Muscle of back (tissue), 11 donors: Measurements from ENCODE around the gene AKR7A2. TPM values are rescaled to one million over a fixed set of nuclear protein-coding genes. Genes with fewer than 3 reads are reported as not detected.
"Not testable (repeated sequence)": the region's sequence is repeated elsewhere in the genome, so short reads cannot be mapped to it uniquely, and the experiment has no call there.

Experiments
- DNase-seq, 3 donors: peaks; one replicate each; pipeline versions ENCODE4 v3.0.0 to v3.0.0-alpha.2; 2013
- polyA plus RNA-seq, 10 donors: library from polyadenylated mRNA; unstranded; fragments of 120-200 nt; gene quantifications; one replicate each; pipeline ENCODE4 v1.2.1, GENCODE V29; 2013; ENCODE audit not compliant: insufficient read length in 10 of 10

AKR7A2 gene
- polyA plus RNA-seq, 10 donors = 35.3 to 51.0 (median 42.6) TPM

DNA sequence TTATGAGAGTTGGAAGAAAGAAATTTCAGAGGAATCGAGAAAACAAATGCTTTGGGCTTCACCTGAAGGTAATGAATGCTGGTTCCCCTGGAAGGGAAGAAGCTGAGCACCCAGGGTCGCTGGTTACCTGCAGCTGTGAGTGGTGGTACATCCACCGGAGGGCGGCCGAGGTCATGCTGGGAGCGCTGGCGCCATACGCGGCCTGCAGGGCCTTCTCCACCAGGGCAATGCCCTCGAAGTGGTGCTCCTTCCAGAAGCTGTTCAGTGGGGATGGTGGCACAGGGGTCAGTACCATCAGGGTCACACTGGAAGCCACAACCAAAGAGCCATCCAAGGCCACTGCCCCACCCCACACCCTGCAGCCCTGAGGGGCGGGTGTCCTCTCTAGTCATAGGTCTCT lies 43.5 kb downstream of the AKR7A2 start:
- no peak for DNase-seq

GRCh38 chr1:19262744-19263143 lies 49.2 kb downstream of the AKR7A2 start:
- DNase-seq = no peak

DNA sequence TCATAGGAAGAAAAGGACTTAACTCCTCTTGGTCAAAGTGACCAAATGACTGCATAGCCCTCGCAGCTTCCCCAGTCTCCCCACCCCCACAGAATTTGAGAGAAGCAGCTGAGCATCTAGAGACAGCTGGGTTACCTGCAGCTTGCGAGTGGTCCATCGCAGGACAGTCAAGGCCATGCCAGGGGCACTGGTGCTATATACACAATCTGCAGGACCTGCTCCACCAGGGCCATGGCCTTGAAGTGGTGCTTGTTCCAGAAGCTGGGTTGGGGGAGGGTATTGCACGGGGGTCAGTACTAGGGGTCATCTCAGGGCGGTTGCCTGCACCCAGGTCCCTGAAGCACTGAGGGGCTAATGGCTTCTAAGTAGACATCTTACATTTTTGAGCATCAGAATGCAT lies 49.9 kb downstream of the AKR7A2 start:
- no peak for DNase-seq

- DNase-seq = peak; percentile 23 to 73 (median 49)
Observed at GRCh38 chr1:19260211-19261138, 51.5 kb downstream of the AKR7A2 start.

DNA sequence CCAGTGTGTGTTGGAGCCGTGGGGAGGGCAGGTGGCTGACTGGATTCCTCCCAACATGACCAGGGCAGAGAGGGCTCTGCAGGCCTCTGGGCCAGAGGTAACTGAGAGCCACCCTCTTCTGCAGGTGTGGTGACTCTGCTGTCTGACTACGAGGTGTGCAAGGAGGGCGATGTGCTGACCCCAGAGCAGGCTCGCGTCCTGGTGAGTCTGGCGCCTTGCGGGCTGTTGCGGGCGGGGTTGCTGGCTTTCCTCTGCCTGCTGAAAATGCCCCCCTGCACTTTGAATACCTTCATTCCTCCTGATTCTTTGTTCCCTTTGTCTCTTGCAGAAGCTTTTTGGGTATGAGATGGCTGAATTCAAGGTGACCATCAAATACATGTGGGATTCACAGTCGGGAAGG lies 53.6 kb downstream of the AKR7A2 start:
- DNase-seq = no peak

- no peak for DNase-seq
Observed at GRCh38 chr1:19257178-19257914, 54.6 kb downstream of the AKR7A2 start.

DNA sequence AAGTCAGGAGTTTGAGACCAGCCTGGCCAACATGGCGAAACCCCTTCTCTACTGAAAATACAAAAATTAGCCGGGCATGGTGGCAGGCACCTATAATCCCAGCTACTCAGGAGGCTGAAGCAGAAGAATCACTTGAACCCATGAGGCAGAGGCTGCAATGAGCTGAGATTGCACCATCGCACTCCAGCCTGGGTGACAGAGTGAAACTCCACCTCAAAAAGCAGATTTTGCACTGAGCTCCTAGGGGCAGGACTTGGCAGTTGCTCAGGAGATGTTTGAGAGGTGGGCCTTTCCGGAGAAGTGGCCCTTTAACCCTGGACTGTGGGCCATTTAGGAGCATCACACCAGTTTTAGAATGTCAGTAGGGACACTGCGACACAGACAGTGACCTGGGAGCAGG lies 55.6 kb downstream of the AKR7A2 start:
- DNase-seq = not testable (repeated sequence)

GRCh38 chr1:19255288-19255687 lies 56.7 kb downstream of the AKR7A2 start:
- no peak for DNase-seq

- DNase-seq = no peak
Observed at GRCh38 chr1:19254416-19254815, 57.5 kb downstream of the AKR7A2 start.

Other genes with a start within 250 kb of the AKR7A2 start
- gene UBR4, start 101.9 kb downstream of the AKR7A2 start, polyA plus RNA-seq = 10 to 100 TPM; 64.0 to 86.1 (median 77.4) TPM
- 10 to 100 TPM; 29.9 to 39.8 (median 35.8) TPM for gene EMC1, start 60.6 kb downstream of the AKR7A2 start, polyA plus RNA-seq
- 10 to 100 TPM; 20.8 to 31.3 (median 26.3) TPM for gene MRTO4, start 60.3 kb downstream of the AKR7A2 start, polyA plus RNA-seq
- gene AKR7A3, start 23.4 kb downstream of the AKR7A2 start, polyA plus RNA-seq = 1 to 10 TPM in 4 of 10 donors, under 1 TPM in 6; 0.46 to 2.1 (median 0.90) TPM
- 10 to 100 TPM in 3 of 10 donors, 1 to 10 TPM in 7; 7.3 to 10.6 (median 9.4) TPM for gene SLC66A1, start 182 bp upstream of the AKR7A2 start, polyA plus RNA-seq
- gene CAPZB, start 173.4 kb upstream of the AKR7A2 start, polyA plus RNA-seq = 100 to 1,000 TPM; 218 to 290 (median 246) TPM